HG03159 (cell line): ENCODE results near the gene MBTPS2.

ENCODE experiments used
- ATAC-seq: cut with Tn5 transposase; IDR thresholded peaks from one replicate; pipeline ENCODE4 v1.9.1; 2021; ENCODE audit warnings: mild to moderate bottlenecking, moderate library complexity; ENCODE audit not compliant: unreplicated experiment

MBTPS2 gene

GRCh38 chrX:21932292-21933002 is 93.0 kb downstream of the MBTPS2 start:
- no peak for ATAC-seq

- ATAC-seq = no peak
These were observed 93.7 kb downstream of the MBTPS2 start for GRCh38 chrX:21933077-21933476.

GRCh38 chrX:21934414-21934813 is 95.0 kb downstream of the MBTPS2 start:
- no peak for ATAC-seq
